Peyer's patch (tissue), 4 donors: ENCODE measurements around the gene STK38L.

Source experiments
- CTCF ChIP-seq, 6 experiments: fragments of 450-650 bp in 4 of 6; fragments of 200-600 bp in 2 of 6; sonication (generic) in 1 of 6; IDR thresholded peaks; one replicate each; pipeline ENCODE4 v1.5.1; 2017 to 2019; ENCODE audit warnings: antibody characterized with exemption in 6 of 6, mild to moderate bottlenecking in 3 of 6, moderate library complexity in 1 of 6
- POLR2A ChIP-seq, 2 donors: fragments of 450-650 bp; IDR thresholded peaks; one replicate each; pipeline ENCODE4 v1.5.1; 2017; ENCODE audit warnings: antibody characterized with exemption in 2 of 2, mild to moderate bottlenecking in 2 of 2, moderate library complexity in 2 of 2

GRCh38 chr12:27271206-27271605, 27.1 kb downstream of the STK38L start:
- no peak for TF ChIP-seq CTCF (IDR thresholded peaks at IDR 0.05)
- no peak for TF ChIP-seq POLR2A (IDR thresholded peaks at IDR 0.05)
